B cell (primary cell): Measurements from ENCODE around the gene BCS1L. TPM values are rescaled to one million over a fixed set of nuclear protein-coding genes. Genes with fewer than 3 reads are reported as not detected.

Experiments used
- ATAC-seq: fragments of 200-7000 bp; cut with Tn5 transposase; one replicate; pipeline ENCODE4 v1.10.0; 2021; ENCODE audit warnings: low read depth, mild to moderate bottlenecking, moderate number of reproducible peaks, moderate library complexity
- CTCF ChIA-PET: fragments of 350-600 bp; sonication (Branson Sonifier 250); formaldehyde crosslinking; loops from one replicate; lab custom pipeline; 2021; ENCODE audit warnings: antibody characterized with exemption, inconsistent platforms; lab: Charles Lee
- POLR2A ChIA-PET: fragments of 350-600 bp; sonication (Branson Sonifier 250); formaldehyde crosslinking; loops from one replicate; lab custom pipeline; 2021; ENCODE audit warnings: antibody characterized with exemption; lab: Charles Lee
- DNase-seq: peaks from one replicate; pipeline ENCODE4 v3.0.0; 2013
- H2AFZ ChIP-seq: 2 replicates; pipeline ENCODE4 v1.6.1; 2012; ENCODE audit warnings: mild to moderate bottlenecking, low read depth, low read length; ENCODE audit not compliant: insufficient read depth, poor library complexity, severe bottlenecking
- H3K27ac ChIP-seq, 2 donors: 1 replicate in 1 of 2; 2 replicates in 1 of 2; pipeline ENCODE4 v1.5.1; 2012 to 2013; ENCODE audit warnings: low read length in 2 of 2, mild to moderate bottlenecking in 2 of 2, moderate library complexity in 1 of 2
- H3K27me3 ChIP-seq, 4 experiments: fragments of 200-600 bp in 1 of 4; sonication (generic) in 1 of 4; replicated peaks in 1 of 4; 1 replicate in 2 of 4; 2 replicates in 2 of 4; pipeline versions ENCODE4 v1.6.1 to v1.7.0; 2013 to 2016; ENCODE audit warnings: low read length in 3 of 4, mild to moderate bottlenecking in 2 of 4, mixed read lengths in 1 of 4, moderate library complexity in 1 of 4; ENCODE audit not compliant: insufficient read depth in 4 of 4, control insufficient read depth in 3 of 4; ENCODE audit errors: control extremely low read depth in 1 of 4
- H3K36me3 ChIP-seq, 2 experiments: replicated peaks in 1 of 2; 1 replicate in 1 of 2; 2 replicates in 1 of 2; pipeline versions ENCODE4 v1.6.1 to v1.7.1; 2013; ENCODE audit warnings: low read length in 1 of 2; ENCODE audit not compliant: insufficient read depth in 2 of 2, control insufficient read depth in 1 of 2; ENCODE audit errors: control extremely low read depth in 1 of 2, extremely low read depth in 1 of 2
- H3K4me1 ChIP-seq, 2 donors: fragments of 200-600 bp in 1 of 2; sonication (generic) in 1 of 2; 1 replicate in 1 of 2; 2 replicates in 1 of 2; pipeline versions ENCODE4 v1.5.1 to v1.6.1; 2013 to 2017; ENCODE audit warnings: low read length in 2 of 2; ENCODE audit not compliant: control insufficient read depth in 2 of 2, insufficient read depth in 2 of 2
- H3K4me2 ChIP-seq: replicated peaks from 2 replicates; pipeline ENCODE3; 2012; ENCODE audit warnings: mild to moderate bottlenecking, low read depth, low read length; ENCODE audit not compliant: poor library complexity, severe bottlenecking
- H3K4me3 ChIP-seq, 5 experiments: fragments of 200-600 bp in 1 of 5; sonication (generic) in 1 of 5; 1 replicate in 3 of 5; 2 replicates in 2 of 5; pipeline versions ENCODE4 v1.5.1 to v1.7.0; 2011 to 2016; ENCODE audit warnings: low read length in 4 of 5, mild to moderate bottlenecking in 4 of 5, low read depth in 2 of 5, control low read depth in 1 of 5, moderate library complexity in 1 of 5; ENCODE audit not compliant: insufficient read depth in 1 of 5; ENCODE audit errors: control extremely low read depth in 1 of 5, extremely low read depth in 1 of 5
- H3K79me2 ChIP-seq: fragments of 200-600 bp; sonication (generic); one replicate; pipeline ENCODE4 v1.6.0; 2016; ENCODE audit warnings: low read length; ENCODE audit not compliant: control insufficient read depth, insufficient read depth
- H3K9ac ChIP-seq: fragments of 200-600 bp; sonication (generic); 2 replicates; pipeline ENCODE4 v1.6.1; 2017; ENCODE audit warnings: mild to moderate bottlenecking, low read length, moderate library complexity
- H3K9me3 ChIP-seq, 3 donors: one replicate each; pipeline versions ENCODE4 v1.6.1 to v1.7.1; 2013; ENCODE audit warnings: low read length in 2 of 3; ENCODE audit not compliant: control insufficient read depth in 2 of 3, insufficient read depth in 1 of 3; ENCODE audit errors: control extremely low read depth in 1 of 3
- H4K20me1 ChIP-seq: 2 replicates; pipeline ENCODE4 v1.6.0; 2012; ENCODE audit warnings: mild to moderate bottlenecking, low read length; ENCODE audit not compliant: insufficient read depth, control insufficient read depth, poor library complexity, severe bottlenecking
- H3K27ac Mint-ChIP-seq: one replicate; pipeline ENCODE4 v1.8.0; 2021; ENCODE audit warnings: mixed read lengths
- H3K27me3 Mint-ChIP-seq: one replicate; pipeline ENCODE4 v1.8.0; 2021; ENCODE audit warnings: mixed read lengths
- H3K4me1 Mint-ChIP-seq: one replicate; pipeline ENCODE4 v1.8.0; 2021; ENCODE audit warnings: mixed read lengths
- H3K4me3 Mint-ChIP-seq: one replicate; pipeline ENCODE4 v1.8.0; 2021; ENCODE audit warnings: mixed read lengths
- H3K9me3 Mint-ChIP-seq: one replicate; pipeline ENCODE4 v1.8.0; 2022; ENCODE audit warnings: mixed read lengths; ENCODE audit not compliant: insufficient read depth
- EZH2 ChIP-seq: IDR thresholded peaks from 2 replicates; pipeline ENCODE4 v1.6.1; 2012; ENCODE audit warnings: borderline replicate concordance, low read depth, mild to moderate bottlenecking, moderate library complexity, low read length; ENCODE audit not compliant: insufficient read depth, poor library complexity, severe bottlenecking
- WGBS: methylation state at CpG from one replicate; pipeline ENCODE4 v1.1.5; 2013; ENCODE audit warnings: missing lambda C conversion rate; ENCODE audit not compliant: insufficient coverage; 5-methylcytosine and 5-hydroxymethylcytosine counted together
- intact Hi-C: fragments of 100-400 bp; cut with micrococcal nuclease; formaldehyde crosslinking; loops from one replicate; pipeline ENCODE4 v1.10.0; 2022
- polyA plus RNA-seq: library from polyadenylated mRNA; depleted of rRNA; stranded (reverse); fragments of >200 nt; gene quantifications from 2 replicates; pipeline ENCODE4 v1.2.3, GENCODE V29; 2012
- total RNA-seq, 2 donors: library from RNA; stranded (reverse); fragments of 120-200 nt in 1 of 2; gene quantifications; 1 replicate in 1 of 2; 2 replicates in 1 of 2; pipeline versions ENCODE4 v1.2.3 to v1.2.4, GENCODE V29; 2013 to 2022
- TF ChIP-seq, protein P1 (sequence below): fragments of 200-600 bp; IDR thresholded peaks from one replicate; pipeline ENCODE4 v1.8.0; 2022; ENCODE audit warnings: antibody characterized with exemption, mild to moderate bottlenecking

The BCS1L gene
- total and polyA plus RNA-seq, 2 donors (not counting 1 experiment from before 2014, with no cell fraction given), result 56.1 to 104 TPM

DNA sequence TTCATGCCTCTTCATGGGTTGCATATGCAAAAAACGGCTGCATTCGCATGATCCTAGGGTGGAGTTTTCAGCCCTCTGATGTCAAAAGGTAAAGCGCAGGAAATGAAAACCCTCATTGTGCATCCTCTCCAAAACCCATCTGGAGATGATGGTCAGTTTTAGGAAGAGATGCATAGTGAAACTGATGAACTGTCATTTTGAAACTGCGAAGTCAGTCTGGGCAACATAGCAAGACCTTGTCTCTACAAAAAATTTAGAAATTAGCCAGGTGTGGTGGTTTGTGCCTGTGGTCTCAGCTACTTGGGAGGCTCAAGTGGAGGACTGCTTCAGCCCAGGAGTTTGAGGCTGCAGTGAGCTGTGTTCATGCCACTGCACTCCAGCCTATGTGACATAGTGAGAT is 48.6 kb downstream of the BCS1L start:
- H3K27ac ChIP-seq, result no peak overlapping the region
- H4K20me1 ChIP-seq, result no peaks in the 10 kb centered on the region
- no peak overlapping the region for H3K27ac Mint-ChIP-seq
- peaks cover 13 to 16% of the 10 kb centered on the region in 2 donors for H3K4me1 ChIP-seq
- H3K9me3 Mint-ChIP-seq, result no peaks in the 10 kb centered on the region
- no peak overlapping the region for H3K9ac ChIP-seq
- H3K4me1 Mint-ChIP-seq, result peaks cover 16% of the 10 kb centered on the region
- H3K4me3 ChIP-seq, result no peak overlapping the region
- no peak overlapping the region for H3K4me3 Mint-ChIP-seq
- DNase-seq (no peak), ATAC-seq (no peak)
- H3K4me2 ChIP-seq, result no peak overlapping the region
- peaks cover 0 to 7% (median 0%) of the 10 kb centered on the region in 3 donors for H3K9me3 ChIP-seq
- intact Hi-C loops, result no loop called here
- CTCF ChIA-PET, result interaction anchor here (0.7 to 1.9 kb wide), 4 partner anchors 21 to 190 kb away, joined by 3 to 5 read pairs (median 4); no protein-coding TSS in a partner anchor
- TF ChIP-seq, protein P1, sequence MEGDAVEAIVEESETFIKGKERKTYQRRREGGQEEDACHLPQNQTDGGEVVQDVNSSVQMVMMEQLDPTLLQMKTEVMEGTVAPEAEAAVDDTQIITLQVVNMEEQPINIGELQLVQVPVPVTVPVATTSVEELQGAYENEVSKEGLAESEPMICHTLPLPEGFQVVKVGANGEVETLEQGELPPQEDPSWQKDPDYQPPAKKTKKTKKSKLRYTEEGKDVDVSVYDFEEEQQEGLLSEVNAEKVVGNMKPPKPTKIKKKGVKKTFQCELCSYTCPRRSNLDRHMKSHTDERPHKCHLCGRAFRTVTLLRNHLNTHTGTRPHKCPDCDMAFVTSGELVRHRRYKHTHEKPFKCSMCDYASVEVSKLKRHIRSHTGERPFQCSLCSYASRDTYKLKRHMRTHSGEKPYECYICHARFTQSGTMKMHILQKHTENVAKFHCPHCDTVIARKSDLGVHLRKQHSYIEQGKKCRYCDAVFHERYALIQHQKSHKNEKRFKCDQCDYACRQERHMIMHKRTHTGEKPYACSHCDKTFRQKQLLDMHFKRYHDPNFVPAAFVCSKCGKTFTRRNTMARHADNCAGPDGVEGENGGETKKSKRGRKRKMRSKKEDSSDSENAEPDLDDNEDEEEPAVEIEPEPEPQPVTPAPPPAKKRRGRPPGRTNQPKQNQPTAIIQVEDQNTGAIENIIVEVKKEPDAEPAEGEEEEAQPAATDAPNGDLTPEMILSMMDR, result no peak
- no peak for TF ChIP-seq EZH2
- peaks cover 3% of the 10 kb centered on the region for H3K27me3 Mint-ChIP-seq
- H3K27me3 ChIP-seq, result peaks cover 0 to 2% (median 0%) of the 10 kb centered on the region in 4 experiments
- H3K36me3 ChIP-seq, result no peaks in the 10 kb centered on the region
- POLR2A ChIA-PET, result interaction anchor here (0.6 to 0.7 kb wide), 2 partner anchors 294 to 936 kb away, joined by 3 to 12 read pairs; no protein-coding TSS in a partner anchor
- WGBS, result 67% methylated on average over 1 of the region's 4 CpGs
- no peak overlapping the region for H2AFZ ChIP-seq
- peaks cover 15% of the 10 kb centered on the region for H3K79me2 ChIP-seq

DNA sequence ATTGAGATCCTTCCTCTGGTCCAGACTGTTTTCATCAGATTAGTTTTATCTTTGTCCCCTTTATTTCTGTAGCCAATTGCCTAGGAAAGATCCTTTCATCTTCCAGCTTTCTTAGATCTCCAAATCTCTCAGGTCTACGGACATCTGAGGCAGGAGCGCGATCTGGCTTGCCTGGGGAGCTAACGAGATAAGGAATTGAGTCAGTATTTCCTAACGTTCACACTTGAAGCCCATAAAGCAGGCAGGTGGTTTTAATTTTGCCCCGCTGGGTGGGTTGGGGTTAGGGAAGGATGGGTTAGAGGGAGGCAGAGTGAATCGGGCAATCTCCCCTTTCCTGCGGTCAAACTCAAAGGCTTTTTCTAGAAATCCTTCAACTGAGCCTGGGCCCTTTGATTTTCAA is 50.4 kb downstream of the BCS1L start:
- H3K27ac Mint-ChIP-seq, result no peak overlapping the region
- H3K27me3 ChIP-seq, result peaks cover 0 to 2% (median 0%) of the 10 kb centered on the region in 4 experiments
- H3K9me3 Mint-ChIP-seq, result no peaks in the 10 kb centered on the region
- WGBS, result 93% methylated on average over 4 of the region's 8 CpGs
- peaks cover 26% of the 10 kb centered on the region for H3K4me1 Mint-ChIP-seq
- no peak overlapping the region for H3K27ac ChIP-seq
- peaks cover 3% of the 10 kb centered on the region for H3K27me3 Mint-ChIP-seq
- H3K9ac ChIP-seq, result no peak overlapping the region
- peaks cover 29% of the 10 kb centered on the region for H3K79me2 ChIP-seq
- no peaks in the 10 kb centered on the region for H4K20me1 ChIP-seq
- TF ChIP-seq, protein P1, result no peak
- no peak for TF ChIP-seq EZH2
- ChIA-PET POLR2A (interaction anchor here (0.5 to 1.4 kb wide), 3 partner anchors 38 to 188 kb away, joined by 4 to 8 read pairs (median 4); partner anchors contain the start of genes BCS1L, RNF25, STK36 and ZNF142), CTCF (interaction anchor here (0.8 to 4.3 kb wide), 9 partner anchors 23 to 591 kb away, joined by 3 to 17 read pairs (median 4); partner anchors contain the start of genes BCS1L, RNF25, STK36 and ZNF142)
- peak overlapping the region; percentile 39 for H3K4me3 Mint-ChIP-seq
- ATAC-seq (no peak), DNase-seq (no peak)
- intact Hi-C loops, result loop anchor here (1.0 to 10.0 kb wide), 9 partner anchors 38 to 493 kb away; partner anchors contain the start of genes ARPC2, BCS1L, CNOT9 and NHEJ1
- H3K4me1 ChIP-seq, result peaks cover 18 to 21% of the 10 kb centered on the region in 2 donors
- peak overlapping the region; percentile 98 for H2AFZ ChIP-seq
- H3K36me3 ChIP-seq, result no peaks in the 10 kb centered on the region
- H3K4me2 ChIP-seq, result peak overlapping the region; percentile 94
- peaks cover 0 to 7% (median 0%) of the 10 kb centered on the region in 3 donors for H3K9me3 ChIP-seq
- H3K4me3 ChIP-seq, result peak overlapping the region in 1 of 5 experiments; percentile 47
